ENCODE data around the gene CFAP141.
"Not testable (repeated sequence)": the region's sequence is repeated elsewhere in the genome, so short reads cannot be mapped to it uniquely, and the experiment has no call there.

Gene CFAP141

GRCh38 chr1:154221278-154222001 is 15.3 kb upstream of the CFAP141 start:
- peak; percentile 62 for DNase-seq (ENCODE audit: low spot score)
- Mint-ChIP-seq H3K9me3 (peaks cover 8% of the 10 kb centered on the region), H3K36me3 (ENCODE audit: low read depth) (peaks cover 62% of the 10 kb centered on the region), H3K4me3 (peak overlapping the region; percentile 90), H3K4me1 (ENCODE audit: low read depth) (peaks cover 58% of the 10 kb centered on the region), H3K27me3 (ENCODE audit: low read depth) (no peaks in the 10 kb centered on the region), H3K27ac (peak overlapping the region; percentile 91)

- Mint-ChIP-seq H3K36me3 (ENCODE audit: low read depth) (peaks cover 61% of the 10 kb centered on the region), H3K27me3 (ENCODE audit: low read depth) (no peaks in the 10 kb centered on the region), H3K4me3 (peak overlapping the region; percentile 90), H3K9me3 (peaks cover 8% of the 10 kb centered on the region), H3K27ac (peak overlapping the region; percentile 96), H3K4me1 (ENCODE audit: low read depth) (peaks cover 56% of the 10 kb centered on the region)
- no peak for DNase-seq (ENCODE audit: low spot score)
Observed at GRCh38 chr1:154220970-154221277, 14.8 kb upstream of the CFAP141 start.

DNA sequence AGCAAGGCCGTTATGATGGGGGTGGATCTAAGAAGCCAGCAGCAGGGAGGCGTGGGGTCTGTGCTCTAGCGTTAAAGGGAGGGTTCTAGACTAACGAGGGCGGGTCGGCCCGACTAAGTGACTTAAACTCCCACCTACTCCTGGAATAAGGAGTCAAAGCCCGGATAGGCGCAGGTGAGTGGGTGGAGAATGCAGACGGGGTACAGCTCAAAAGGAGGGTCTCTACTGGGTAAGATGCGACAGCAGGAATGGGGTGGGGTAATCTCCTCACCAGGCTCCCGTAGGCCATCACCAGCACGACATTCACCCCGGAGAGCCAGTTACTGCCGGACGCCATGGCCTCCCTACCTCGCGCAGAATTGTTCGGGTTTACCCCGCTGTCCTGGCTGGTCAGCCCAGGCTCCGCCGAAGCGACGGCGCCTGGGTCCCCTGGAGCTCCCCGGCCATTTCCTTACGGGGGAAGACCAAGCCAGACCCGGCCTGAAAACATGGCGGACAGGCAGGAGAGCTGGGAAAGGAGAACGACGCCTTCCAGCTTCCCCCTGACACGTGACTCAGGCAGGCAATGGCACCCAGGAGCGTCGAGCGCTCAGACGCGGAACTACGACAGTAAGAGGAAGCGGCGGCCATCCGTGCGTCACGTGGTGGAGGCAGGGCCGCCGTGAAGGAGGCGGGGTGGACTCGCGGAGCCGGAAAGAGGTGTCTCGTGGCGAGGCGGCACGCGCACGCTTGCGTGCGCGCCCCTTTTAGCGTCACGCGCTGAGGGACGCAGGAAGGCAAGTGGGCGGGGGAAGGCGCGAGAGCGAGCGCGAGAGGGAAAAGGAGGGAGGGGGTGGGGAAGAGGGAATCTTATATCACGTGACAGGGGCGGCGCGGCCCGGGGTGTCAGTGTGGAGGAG is 14.2 kb upstream of the CFAP141 start, which contains the start of gene UBAP2L:
TSS of gene UBAP2L (plus strand) at position 885 of the 899 bp plus-strand sequence. CDS start 4,169 bp downstream, outside the sequence.
- DNase-seq (ENCODE audit: low spot score): peak; percentile 99
- Mint-ChIP-seq H3K9me3 (peaks cover 8% of the 10 kb centered on the region), H3K4me3 (peak within 1 kb of the TSS; percentile 90), H3K36me3 (ENCODE audit: low read depth) (peaks cover 57% of the 10 kb centered on the region), H3K27ac (peak within 1 kb of the TSS; percentile 96), H3K4me1 (ENCODE audit: low read depth) (peaks cover 53% of the 10 kb centered on the region), H3K27me3 (ENCODE audit: low read depth) (no peaks in the 10 kb centered on the region)

DNA sequence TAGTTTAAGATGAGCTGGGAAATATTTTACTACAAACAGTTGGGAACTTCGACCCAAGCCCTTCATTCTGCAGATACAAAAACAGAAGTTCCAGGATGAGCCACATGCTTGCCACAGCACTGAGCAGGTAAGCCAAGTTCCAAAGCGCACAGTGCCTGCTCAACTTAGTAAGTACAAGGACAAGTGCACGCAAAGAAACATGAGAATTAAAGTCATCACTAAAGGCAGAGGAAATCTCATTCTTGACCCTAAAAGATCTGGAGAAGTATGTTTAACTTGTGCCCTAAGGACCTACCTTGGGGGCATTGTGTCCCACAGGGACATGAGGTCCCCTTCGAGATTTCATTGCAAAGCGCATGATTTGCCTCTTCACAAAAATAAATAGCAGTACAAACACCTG is 13.4 kb upstream of the CFAP141 start:
- Mint-ChIP-seq H3K4me3 (peak overlapping the region; percentile 90), H3K27me3 (ENCODE audit: low read depth) (no peaks in the 10 kb centered on the region), H3K36me3 (ENCODE audit: low read depth) (peaks cover 52% of the 10 kb centered on the region), H3K9me3 (peaks cover 8% of the 10 kb centered on the region), H3K4me1 (ENCODE audit: low read depth) (peaks cover 49% of the 10 kb centered on the region), H3K27ac (peak overlapping the region; percentile 96)
- no peak for DNase-seq (ENCODE audit: low spot score)

DNA sequence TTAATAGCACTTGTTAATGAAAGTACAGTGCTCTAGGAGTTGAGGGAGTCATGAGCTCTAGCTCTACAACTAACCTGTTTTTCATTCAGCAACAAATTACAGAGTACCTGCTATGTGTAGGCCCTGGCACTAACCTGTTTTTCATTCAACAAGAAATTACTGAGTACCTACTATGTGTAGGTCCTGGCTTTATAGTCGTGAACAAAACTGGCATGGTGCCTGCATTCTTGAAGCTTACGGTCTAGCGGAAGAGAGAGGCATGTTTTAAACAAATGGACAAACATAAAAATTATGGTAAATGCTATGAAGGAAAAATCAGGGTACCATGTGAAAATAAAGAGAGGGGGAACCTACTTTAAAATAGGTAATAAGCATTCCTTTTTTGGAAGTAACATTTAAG is 12.4 kb upstream of the CFAP141 start:
- H3K27me3 Mint-ChIP-seq (ENCODE audit: low read depth): no peaks in the 10 kb centered on the region
- peaks cover 40% of the 10 kb centered on the region for H3K4me1 Mint-ChIP-seq (ENCODE audit: low read depth)
- H3K4me3 Mint-ChIP-seq: peak overlapping the region; percentile 90

GRCh38 chr1:154213274-154213673 is 7.1 kb upstream of the CFAP141 start:
- no peak for DNase-seq (ENCODE audit: low spot score)
- H3K27ac Mint-ChIP-seq: peak overlapping the region; percentile 8
- H3K4me3 Mint-ChIP-seq: no peak overlapping the region
- peaks cover 53% of the 10 kb centered on the region for H3K36me3 Mint-ChIP-seq (ENCODE audit: low read depth)
- no peaks in the 10 kb centered on the region for H3K27me3 Mint-ChIP-seq (ENCODE audit: low read depth)
- peaks cover 14% of the 10 kb centered on the region for H3K4me1 Mint-ChIP-seq (ENCODE audit: low read depth)
- no peaks in the 10 kb centered on the region for H3K9me3 Mint-ChIP-seq

More for the DNA sequence above, 12.4 kb upstream of the CFAP141 start:
- DNase-seq (ENCODE audit: low spot score): no peak
- H3K27ac Mint-ChIP-seq: peak overlapping the region; percentile 78
- H3K36me3 Mint-ChIP-seq (ENCODE audit: low read depth): peaks cover 51% of the 10 kb centered on the region
- peaks cover 8% of the 10 kb centered on the region for H3K9me3 Mint-ChIP-seq

DNA sequence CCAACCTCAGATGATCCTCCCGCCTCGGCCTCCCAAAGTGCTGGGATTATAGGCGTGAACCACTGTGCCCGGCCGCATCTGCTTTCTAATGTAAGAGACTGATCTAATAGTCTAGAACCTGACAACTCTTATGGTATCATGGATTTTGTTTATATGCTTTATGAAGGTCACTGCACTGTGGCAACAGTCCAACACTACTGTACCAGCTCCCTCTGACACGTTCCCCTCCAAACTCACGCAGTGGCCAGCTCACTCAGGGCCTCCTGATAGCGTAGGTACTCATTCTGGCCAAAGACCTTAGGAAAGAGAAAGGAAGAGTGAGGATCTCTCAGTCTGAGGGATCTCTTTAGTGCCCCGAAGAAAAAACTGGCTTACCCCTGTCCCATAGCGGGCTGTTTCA is 6.0 kb upstream of the CFAP141 start:
- DNase-seq (ENCODE audit: low spot score): no peak
- no peak overlapping the region for H3K4me3 Mint-ChIP-seq
- peaks cover 10% of the 10 kb centered on the region for H3K4me1 Mint-ChIP-seq (ENCODE audit: low read depth)
- H3K36me3 Mint-ChIP-seq (ENCODE audit: low read depth): peaks cover 47% of the 10 kb centered on the region
- H3K27me3 Mint-ChIP-seq (ENCODE audit: low read depth): no peaks in the 10 kb centered on the region
- no peak overlapping the region for H3K27ac Mint-ChIP-seq
- H3K9me3 Mint-ChIP-seq: no peaks in the 10 kb centered on the region

DNA sequence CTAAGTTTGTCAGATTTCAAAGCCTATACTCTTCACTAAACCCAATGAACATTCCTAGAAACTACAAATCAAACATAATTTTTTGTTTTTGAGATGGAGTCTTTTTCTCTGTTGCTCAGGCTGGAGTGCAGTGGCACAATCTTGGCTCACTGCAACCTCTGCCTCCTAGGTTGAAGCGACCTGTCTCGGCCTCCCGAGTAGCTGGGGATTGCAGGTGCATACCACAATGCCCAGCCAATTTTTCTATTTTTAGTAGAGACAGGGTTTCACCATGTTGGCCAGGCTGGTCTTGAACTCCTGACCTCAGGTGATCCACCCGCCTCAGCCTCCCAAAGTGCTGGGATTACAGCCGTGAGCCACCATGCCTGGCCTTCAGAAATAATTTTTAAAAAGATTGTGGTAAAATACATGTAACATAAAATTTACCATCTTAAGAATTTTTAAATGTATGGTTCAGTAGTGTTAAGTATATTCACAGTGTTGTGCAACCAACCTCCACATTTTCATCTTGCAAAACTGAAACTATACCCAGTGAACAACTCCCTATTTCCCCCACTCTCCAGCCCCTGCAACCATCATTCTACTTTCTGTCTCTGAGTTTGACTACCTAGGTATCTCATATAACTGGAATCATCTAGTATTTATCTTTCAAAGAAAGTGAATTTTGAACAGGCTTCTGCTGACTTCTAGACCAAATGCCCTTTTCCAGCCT is 2.7 kb upstream of the CFAP141 start:
- H3K36me3 Mint-ChIP-seq (ENCODE audit: low read depth): peaks cover 51% of the 10 kb centered on the region

GRCh38 chr1:154207262-154207661 is 1.1 kb upstream of the CFAP141 start:
- Mint-ChIP-seq H3K27me3 (ENCODE audit: low read depth) (no peaks in the 10 kb centered on the region), H3K27ac (no peak overlapping the region), H3K36me3 (ENCODE audit: low read depth) (peaks cover 39% of the 10 kb centered on the region), H3K4me3 (no peak overlapping the region), H3K9me3 (no peaks in the 10 kb centered on the region), H3K4me1 (ENCODE audit: low read depth) (peaks cover 11% of the 10 kb centered on the region)
- no peak for DNase-seq (ENCODE audit: low spot score)

More for the DNA sequence above, 2.7 kb upstream of the CFAP141 start:
- Mint-ChIP-seq H3K27ac (peak overlapping the region; percentile 37), H3K9me3 (no peaks in the 10 kb centered on the region), H3K4me3 (no peak overlapping the region), H3K27me3 (ENCODE audit: low read depth) (no peaks in the 10 kb centered on the region), H3K4me1 (ENCODE audit: low read depth) (peaks cover 11% of the 10 kb centered on the region)
- no peak for DNase-seq (ENCODE audit: low spot score)

GRCh38 chr1:154205778-154206177 is 355 bp downstream of the CFAP141 start:
- H3K27me3 Mint-ChIP-seq (ENCODE audit: low read depth); H3K9me3 Mint-ChIP-seq; H3K4me3 Mint-ChIP-seq: not testable (repeated sequence)
- H3K27ac Mint-ChIP-seq: peak overlapping the region; percentile 23
- peaks cover 11% of the 10 kb centered on the region for H3K4me1 Mint-ChIP-seq (ENCODE audit: low read depth)
- peaks cover 35% of the 10 kb centered on the region for H3K36me3 Mint-ChIP-seq (ENCODE audit: low read depth)
- peak; percentile 22 for DNase-seq (ENCODE audit: low spot score)

DNA sequence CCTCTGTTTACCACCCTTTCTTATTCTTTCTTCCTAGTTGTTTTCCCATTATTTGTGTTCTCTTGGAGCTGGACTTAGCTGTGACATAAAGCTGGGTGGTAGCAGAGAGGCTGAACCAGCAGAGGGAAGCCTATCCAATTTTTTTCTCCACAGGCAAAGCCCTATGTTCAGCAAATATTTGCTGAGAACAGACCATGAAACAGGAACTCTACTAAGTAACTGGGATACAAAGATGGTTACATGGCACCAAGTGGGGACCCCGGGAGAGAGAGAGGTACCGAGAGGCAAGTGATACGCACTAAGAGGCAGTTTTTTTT is 6.6 kb downstream of the CFAP141 start:
- Mint-ChIP-seq H3K4me1 (ENCODE audit: low read depth) (no peaks in the 10 kb centered on the region), H3K4me3 (no peak overlapping the region), H3K36me3 (ENCODE audit: low read depth) (no peaks in the 10 kb centered on the region), H3K27me3 (ENCODE audit: low read depth) (peaks cover 5% of the 10 kb centered on the region), H3K27ac (no peak overlapping the region), H3K9me3 (no peaks in the 10 kb centered on the region)
- no peak for DNase-seq (ENCODE audit: low spot score)

DNA sequence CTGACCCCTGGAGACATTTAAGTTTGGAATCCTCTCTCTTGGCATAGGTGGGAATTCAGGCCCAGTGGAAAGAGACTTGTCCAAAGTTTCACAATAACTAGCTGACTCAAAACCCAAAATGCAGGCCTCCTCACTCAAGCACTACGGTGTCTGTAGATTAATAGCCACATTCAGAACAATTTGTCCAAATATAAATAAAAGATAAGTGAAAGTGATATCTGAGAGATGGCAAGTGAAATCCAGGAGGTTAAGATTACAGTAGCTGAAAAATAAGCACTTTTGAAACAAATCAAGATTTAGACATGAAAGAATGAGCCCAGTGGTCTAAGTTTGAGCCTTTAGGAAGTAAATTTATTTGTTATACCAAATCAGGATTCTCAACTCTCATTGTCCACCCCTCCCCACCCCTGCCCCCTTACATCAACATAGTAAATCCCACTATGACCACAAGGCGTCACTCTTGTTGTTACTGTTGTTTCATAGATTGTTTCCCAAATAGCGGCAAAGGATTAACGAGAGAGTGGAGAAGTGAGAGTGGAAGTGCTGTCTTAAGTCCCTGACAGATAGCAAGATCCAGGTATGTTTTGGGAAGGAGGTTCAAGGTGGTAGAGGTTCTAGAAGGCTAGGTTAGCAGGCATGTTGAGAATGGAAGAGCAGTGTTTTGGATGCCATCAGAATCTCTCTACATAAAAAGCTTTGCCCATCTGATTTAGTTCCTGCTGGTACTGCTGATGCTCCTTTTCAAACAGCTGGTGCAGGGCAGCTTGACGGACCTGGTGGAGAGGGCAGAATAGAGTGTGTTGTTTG is 7.2 kb downstream of the CFAP141 start:
- Mint-ChIP-seq H3K27me3 (ENCODE audit: low read depth) (peaks cover 9% of the 10 kb centered on the region), H3K4me3 (no peak overlapping the region), H3K27ac (no peak overlapping the region), H3K4me1 (ENCODE audit: low read depth) (peaks cover 3% of the 10 kb centered on the region), H3K9me3 (no peaks in the 10 kb centered on the region), H3K36me3 (ENCODE audit: low read depth) (no peaks in the 10 kb centered on the region)
- DNase-seq (ENCODE audit: low spot score): no peak

GRCh38 chr1:154193821-154194220 is 12.3 kb downstream of the CFAP141 start:
- Mint-ChIP-seq H3K27ac (no peak overlapping the region), H3K36me3 (ENCODE audit: low read depth) (no peaks in the 10 kb centered on the region), H3K9me3 (no peaks in the 10 kb centered on the region), H3K27me3 (ENCODE audit: low read depth) (peaks cover 39% of the 10 kb centered on the region), H3K4me3 (no peak overlapping the region), H3K4me1 (ENCODE audit: low read depth) (peaks cover 3% of the 10 kb centered on the region)
- DNase-seq (ENCODE audit: low spot score): no peak

All from T-helper 2 cell treated with Interferon-gamma antibody and Interleukin-4, amounts not matched to agents 5 μg/mL and 100 μg/mL, for 36 hours (primary cell).